H1 (cell line): ENCODE results near the gene APAF1.

Experiments
- CBX5 ChIP-seq: fragments of 300-800, 300-1000 bp; sonication (generic); IDR thresholded peaks from 2 replicates; pipeline ENCODE4 v1.7.1; 2016; ENCODE audit warnings: antibody characterized with exemption, low read length, low read depth
- EP300 ChIP-seq, 2 experiments: IDR thresholded peaks; 1 replicate in 1 of 2; 2 replicates in 1 of 2; pipeline ENCODE4 v1.6.1; 2011 to 2012; ENCODE audit warnings: low read depth in 2 of 2, low read length in 2 of 2, mild to moderate bottlenecking in 2 of 2, borderline replicate concordance in 1 of 2, inconsistent platforms in 1 of 2, moderate library complexity in 1 of 2
- MAX ChIP-seq: IDR thresholded peaks from 2 replicates; pipeline ENCODE4 v1.6.1; 2012; ENCODE audit warnings: inconsistent platforms
- POLR2A ChIP-seq, 2 experiments: IDR thresholded peaks; 1 replicate in 1 of 2; 2 replicates in 1 of 2; pipeline ENCODE4 v1.6.1; 2011; ENCODE audit warnings: low read depth in 2 of 2, low read length in 2 of 2, mild to moderate bottlenecking in 2 of 2; ENCODE audit errors: control extremely low read depth in 1 of 2
- RFX5 ChIP-seq: IDR thresholded peaks from 2 replicates; pipeline ENCODE4 v1.6.1; 2011; ENCODE audit warnings: low read depth, low read length, improper control_type of control experiment, borderline replicate concordance
- SIN3A ChIP-seq, 2 experiments: IDR thresholded peaks in 1 of 2; conservative IDR thresholded peaks in 1 of 2; 2 replicates each; pipeline ENCODE4 v1.6.1; 2011 to 2012; ENCODE audit warnings: low read length in 2 of 2, improper control_type of control experiment in 1 of 2, low read depth in 1 of 2, mild to moderate bottlenecking in 1 of 2
- SP1 ChIP-seq: IDR thresholded peaks from 2 replicates; pipeline ENCODE4 v1.6.1; 2011; ENCODE audit warnings: low read depth, low read length
- TF ChIP-seq, protein P1 (sequence below), 3 experiments: IDR thresholded peaks; 1 replicate in 2 of 3; 2 replicates in 1 of 3; pipeline versions ENCODE4 v1.5.1 to v1.6.1; 2011; ENCODE audit warnings: low read length in 3 of 3, mild to moderate bottlenecking in 3 of 3, inconsistent platforms in 2 of 3, low read depth in 1 of 3, moderate library complexity in 1 of 3; ENCODE audit not compliant: insufficient read depth in 1 of 3; ENCODE audit errors: control extremely low read depth in 1 of 3

DNA sequence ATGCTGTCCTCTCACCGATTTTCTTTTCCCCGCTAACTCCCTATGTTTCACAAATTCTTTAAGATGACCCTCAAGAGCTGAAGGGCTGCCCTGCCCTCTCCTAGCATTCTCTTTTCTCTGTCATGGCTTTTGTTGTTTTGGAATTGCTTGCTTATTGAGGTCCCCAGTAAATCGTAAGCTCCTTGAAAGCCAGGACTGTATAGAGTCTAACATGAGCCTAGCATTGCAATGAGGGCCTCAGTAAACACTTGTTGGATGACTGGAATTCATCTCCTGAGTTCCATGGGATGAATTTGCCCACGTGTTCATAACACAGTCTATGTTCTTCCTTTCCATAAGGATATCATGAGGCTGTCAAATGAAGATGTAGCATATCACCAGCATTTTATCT is 92.2 kb downstream of the APAF1 start:
- TF ChIP-seq MAX (no peak), EP300 (IDR thresholded peaks at IDR 0.05; ENCODE audit: borderline replicate concordance in 1 of 2, low read depth in 2 of 2, low read length in 2 of 2) (no peak), POLR2A (IDR thresholded peaks at IDR 0.05; ENCODE audit: control extremely low read depth in 1 of 2, low read depth in 2 of 2, low read length in 2 of 2) (no peak), RFX5 (no peak), SIN3A (conservative IDR thresholded peaks at IDR 0.05 in 1 of 2, IDR thresholded peaks at IDR 0.05 in 1 of 2; ENCODE audit: low read depth in 1 of 2, low read length in 2 of 2) (no peak), CBX5 (no peak), SP1 (no peak)
- TF ChIP-seq, protein P1, sequence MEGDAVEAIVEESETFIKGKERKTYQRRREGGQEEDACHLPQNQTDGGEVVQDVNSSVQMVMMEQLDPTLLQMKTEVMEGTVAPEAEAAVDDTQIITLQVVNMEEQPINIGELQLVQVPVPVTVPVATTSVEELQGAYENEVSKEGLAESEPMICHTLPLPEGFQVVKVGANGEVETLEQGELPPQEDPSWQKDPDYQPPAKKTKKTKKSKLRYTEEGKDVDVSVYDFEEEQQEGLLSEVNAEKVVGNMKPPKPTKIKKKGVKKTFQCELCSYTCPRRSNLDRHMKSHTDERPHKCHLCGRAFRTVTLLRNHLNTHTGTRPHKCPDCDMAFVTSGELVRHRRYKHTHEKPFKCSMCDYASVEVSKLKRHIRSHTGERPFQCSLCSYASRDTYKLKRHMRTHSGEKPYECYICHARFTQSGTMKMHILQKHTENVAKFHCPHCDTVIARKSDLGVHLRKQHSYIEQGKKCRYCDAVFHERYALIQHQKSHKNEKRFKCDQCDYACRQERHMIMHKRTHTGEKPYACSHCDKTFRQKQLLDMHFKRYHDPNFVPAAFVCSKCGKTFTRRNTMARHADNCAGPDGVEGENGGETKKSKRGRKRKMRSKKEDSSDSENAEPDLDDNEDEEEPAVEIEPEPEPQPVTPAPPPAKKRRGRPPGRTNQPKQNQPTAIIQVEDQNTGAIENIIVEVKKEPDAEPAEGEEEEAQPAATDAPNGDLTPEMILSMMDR (IDR thresholded peaks at IDR 0.05; ENCODE audit: control extremely low read depth in 1 of 3, insufficient read depth in 1 of 3, low read depth in 1 of 3, low read length in 3 of 3): no peak
